ELR (cell line): ENCODE measurements around the gene WNT3A.

Experiments used
- DNase-seq: peaks from one replicate; pipeline ENCODE4 v3.0.0-alpha.2; 2015; ENCODE audit warnings: low read depth

WNT3A gene

GRCh38 chr1:228084797-228085196 lies 78.0 kb downstream of the WNT3A start:
- DNase-seq = no peak

- peak; percentile 83 for DNase-seq
These were observed 78.6 kb downstream of the WNT3A start for GRCh38 chr1:228085287-228085951.

GRCh38 chr1:228087771-228088251 lies 81.0 kb downstream of the WNT3A start:
- DNase-seq = peak; percentile 92

GRCh38 chr1:228088586-228089498 lies 82.0 kb downstream of the WNT3A start:
- DNase-seq = no peak

- DNase-seq = no peak
These were observed 83.0 kb downstream of the WNT3A start for GRCh38 chr1:228089519-228090380.

- DNase-seq = peak; percentile 43
These were observed 83.8 kb downstream of the WNT3A start for GRCh38 chr1:228090613-228091081.

GRCh38 chr1:228091084-228091483 lies 84.3 kb downstream of the WNT3A start:
- no peak for DNase-seq

- DNase-seq = no peak
These were observed 85.7 kb downstream of the WNT3A start for GRCh38 chr1:228092342-228093049.

GRCh38 chr1:228093050-228093906 lies 86.5 kb downstream of the WNT3A start:
- no peak for DNase-seq

GRCh38 chr1:228094432-228095016 lies 87.7 kb downstream of the WNT3A start:
- no peak for DNase-seq

GRCh38 chr1:228095161-228095560 lies 88.4 kb downstream of the WNT3A start:
- no peak for DNase-seq

GRCh38 chr1:228095938-228096337 lies 89.1 kb downstream of the WNT3A start:
- DNase-seq = peak; percentile 51

GRCh38 chr1:228096416-228097332 lies 89.9 kb downstream of the WNT3A start:
- DNase-seq = no peak

GRCh38 chr1:228097333-228098081 lies 90.7 kb downstream of the WNT3A start:
- DNase-seq = no peak

- no peak for DNase-seq
These were observed 91.6 kb downstream of the WNT3A start for GRCh38 chr1:228098323-228098931.

- no peak for DNase-seq
These were observed 92.5 kb downstream of the WNT3A start for GRCh38 chr1:228099331-228099732.

GRCh38 chr1:228100822-228101613 lies 94.2 kb downstream of the WNT3A start:
- DNase-seq = no peak
